GM12872 (cell line): ENCODE results near the gene DBF4B.

Experiments used
- CTCF ChIP-seq: IDR thresholded peaks from 3 replicates; pipeline ENCODE4 v1.5.1; 2011; ENCODE audit warnings: low read depth, mild to moderate bottlenecking, low read length, moderate library complexity; ENCODE audit not compliant: insufficient read depth

Gene DBF4B

GRCh38 chr17:44752953-44753861 is 44.7 kb downstream of the DBF4B start:
- no peak for TF ChIP-seq CTCF

DNA sequence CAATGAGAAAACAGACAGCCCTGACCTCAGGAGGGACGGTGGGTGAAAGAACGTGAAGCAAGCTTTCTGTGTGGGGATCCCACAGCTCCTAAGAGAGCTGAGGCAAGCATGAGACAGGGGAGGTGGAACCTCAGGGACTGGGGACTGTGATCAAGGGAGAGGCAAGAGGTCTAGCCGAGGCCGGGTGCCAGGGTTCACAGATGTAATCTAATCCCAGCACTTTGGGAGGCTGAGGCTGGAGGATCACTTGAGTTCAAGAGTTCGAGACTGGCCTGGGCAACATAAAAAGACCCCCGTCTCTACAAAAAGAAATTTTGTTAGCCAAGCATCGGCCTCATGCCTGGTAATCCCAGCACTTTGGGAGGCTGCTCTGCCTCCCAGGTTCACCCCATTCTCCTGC is 45.8 kb downstream of the DBF4B start:
- no peak for TF ChIP-seq CTCF

- no peak for TF ChIP-seq CTCF
Observed at GRCh38 chr17:44757045-44757917, 48.8 kb downstream of the DBF4B start.

GRCh38 chr17:44757918-44758413 is 49.5 kb downstream of the DBF4B start:
- TF ChIP-seq CTCF = no peak

GRCh38 chr17:44758414-44759085 is 50.1 kb downstream of the DBF4B start, which contains the start of gene ADAM11:
Gene ADAM11, plus strand, starts transcription at chr17:44758988. Its CDS starts 212 bp downstream, at chr17:44759200.
- TF ChIP-seq CTCF = no peak

GRCh38 chr17:44759086-44759915 is 50.8 kb downstream of the DBF4B start:
- TF ChIP-seq CTCF = no peak
